ENCODE data around the gene RPL13. TPM values are rescaled to one million over a fixed set of nuclear protein-coding genes. Genes with fewer than 3 reads are reported as not detected.

RPL13 gene
- total and polyA plus RNA-seq, 3 donors from 2014 or later = 1,947 to 3,862 (median 1,952) TPM

- no peak overlapping the region for H3K4me3 ChIP-seq
- H3K27me3 ChIP-seq = no peaks in the 10 kb centered on the region
- H3K9me3 ChIP-seq = no peaks in the 10 kb centered on the region
- no peaks in the 10 kb centered on the region for H3K36me3 ChIP-seq (ENCODE audit: low read depth, missing control alignments)
- no peak for TF ChIP-seq POLR2A (IDR thresholded peaks at IDR 0.05)
- TF ChIP-seq CTCF (IDR thresholded peaks at IDR 0.05) = no peak
- intact Hi-C loops (cut with DNase I; ENCODE audit: low total_unique reads) = no loop called here
- DNase-seq = no peak
- H3K4me1 ChIP-seq = peaks cover 10% of the 10 kb centered on the region
- WGBS, 2 donors = 68 to 90% methylated on average over 4 to 8 of the region's 8 CpGs
- H3K27ac ChIP-seq = no peak overlapping the region
Measured at GRCh38 chr16:89599451-89599858, 39.0 kb downstream of the RPL13 start.

- no peaks in the 10 kb centered on the region for H3K27me3 ChIP-seq
- no peak for DNase-seq
- WGBS, 2 donors = 77 to 87% methylated on average over 4 to 10 of the region's 10 CpGs
- no peaks in the 10 kb centered on the region for H3K36me3 ChIP-seq (ENCODE audit: low read depth, missing control alignments)
- intact Hi-C loops (cut with DNase I; ENCODE audit: low total_unique reads) = no loop called here
- TF ChIP-seq CTCF (IDR thresholded peaks at IDR 0.05) (no peak), POLR2A (IDR thresholded peaks at IDR 0.05) (no peak)
- no peaks in the 10 kb centered on the region for H3K9me3 ChIP-seq
- H3K4me1 ChIP-seq = peaks cover 10% of the 10 kb centered on the region
- H3K4me3 ChIP-seq = no peak overlapping the region
- no peak overlapping the region for H3K27ac ChIP-seq
Measured at GRCh38 chr16:89599902-89600301, 39.4 kb downstream of the RPL13 start.

GRCh38 chr16:89600427-89600826, 39.9 kb downstream of the RPL13 start:
- Histone ChIP-seq H3K4me3 (no peak overlapping the region), H3K27ac (no peak overlapping the region), H3K9me3 (no peaks in the 10 kb centered on the region), H3K4me1 (peaks cover 10% of the 10 kb centered on the region), H3K36me3 (ENCODE audit: low read depth, missing control alignments) (no peaks in the 10 kb centered on the region), H3K27me3 (no peaks in the 10 kb centered on the region)
- no peak for TF ChIP-seq CTCF (IDR thresholded peaks at IDR 0.05)
- no peak for TF ChIP-seq POLR2A (IDR thresholded peaks at IDR 0.05)
- intact Hi-C loops (cut with DNase I; ENCODE audit: low total_unique reads) = no loop called here
- DNase-seq = no peak
- WGBS, 2 donors = 82 to 87% methylated on average over 12 of the region's 12 CpGs

- TF ChIP-seq POLR2A (IDR thresholded peaks at IDR 0.05) (no peak), CTCF (IDR thresholded peaks at IDR 0.05) (no peak)
- 67 to 69% methylated on average over 8 of the region's 8 CpGs for WGBS, 2 donors
- Histone ChIP-seq H3K27me3 (no peaks in the 10 kb centered on the region), H3K9me3 (no peaks in the 10 kb centered on the region), H3K36me3 (ENCODE audit: low read depth, missing control alignments) (no peaks in the 10 kb centered on the region), H3K27ac (no peak overlapping the region), H3K4me3 (no peak overlapping the region), H3K4me1 (peaks cover 10% of the 10 kb centered on the region)
- intact Hi-C loops (cut with DNase I; ENCODE audit: low total_unique reads) = no loop called here
- DNase-seq = no peak
Measured at GRCh38 chr16:89600956-89601355, 40.5 kb downstream of the RPL13 start.

- Histone ChIP-seq H3K36me3 (ENCODE audit: low read depth, missing control alignments) (no peaks in the 10 kb centered on the region), H3K27me3 (no peaks in the 10 kb centered on the region), H3K27ac (no peak overlapping the region), H3K4me3 (no peak overlapping the region), H3K9me3 (no peaks in the 10 kb centered on the region), H3K4me1 (peaks cover 10% of the 10 kb centered on the region)
- DNase-seq = no peak
- no peak for TF ChIP-seq POLR2A (IDR thresholded peaks at IDR 0.05)
- no peak for TF ChIP-seq CTCF (IDR thresholded peaks at IDR 0.05)
- 59 to 67% methylated on average over 1 to 22 of the region's 22 CpGs for WGBS, 2 donors
- intact Hi-C loops (cut with DNase I; ENCODE audit: low total_unique reads) = no loop called here
Measured at GRCh38 chr16:89601906-89602272, 41.4 kb downstream of the RPL13 start.
